SK-N-DZ (cell line): ENCODE results near the gene C1QTNF6. TPM values are rescaled to one million over a fixed set of nuclear protein-coding genes. Genes with fewer than 3 reads are reported as not detected.
"Not testable (repeated sequence)": the region's sequence is repeated elsewhere in the genome, so short reads cannot be mapped to it uniquely, and the experiment has no call there.

Source experiments
- DNase-seq: peaks from one replicate; pipeline ENCODE4 v3.0.0-alpha.2; 2015; ENCODE audit warnings: low spot score
- polyA plus RNA-seq, 2 experiments: library from polyadenylated mRNA; depleted of rRNA; stranded (reverse); fragments of >200 nt; gene quantifications; 2 replicates each; pipeline ENCODE4 v1.2.3, GENCODE V29; 2014

C1QTNF6 gene
- polyA plus RNA-seq (2014; cell fraction: cytosol; rRNA removed): 1.0 and 1.8 TPM in 2 replicates
- polyA plus RNA-seq (2014; cell fraction: nucleus; rRNA removed): 2.6 and 4.0 TPM in 2 replicates

- no peak for DNase-seq
Observed at GRCh38 chr22:37187891-37188761, at the start of gene C1QTNF6. Gene C1QTNF6, minus strand, starts transcription at chr22:37188247. Its CDS starts 34 bp downstream, at chr22:37188213.

DNA sequence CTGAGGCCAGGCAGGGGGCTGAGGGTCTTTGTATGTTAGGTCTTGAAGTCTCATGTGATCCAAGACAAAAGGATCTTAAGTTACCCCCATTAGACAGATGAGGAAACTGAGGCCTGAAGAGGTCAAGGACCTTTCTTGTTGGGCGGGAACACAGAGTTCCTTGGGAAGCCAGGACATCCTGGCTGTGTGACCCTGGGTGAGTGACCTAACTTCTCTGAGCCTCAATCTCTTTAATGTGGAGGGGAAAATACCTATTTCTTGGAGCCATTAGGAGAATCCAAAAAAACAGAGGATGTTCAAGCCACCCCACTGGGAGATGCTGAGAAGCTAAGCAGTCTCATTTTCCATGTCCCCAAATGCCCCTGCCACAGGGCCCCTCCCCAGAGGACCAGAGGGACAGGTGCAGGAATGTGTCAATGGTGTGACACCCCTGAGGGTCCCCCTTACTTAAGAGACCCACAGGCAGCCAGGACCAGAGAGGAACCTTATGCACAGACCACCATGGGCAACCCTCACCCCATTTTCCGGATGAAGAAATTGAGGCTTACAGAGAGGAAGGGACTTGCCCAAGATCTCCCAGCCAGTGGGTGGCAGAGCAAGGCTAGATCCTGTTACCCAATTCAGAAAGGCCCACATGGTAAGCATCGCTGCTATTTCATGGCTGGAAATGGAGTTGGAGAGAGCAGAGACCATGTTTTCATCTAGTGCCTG, 48.0 kb upstream of the C1QTNF6 start:
- no peak for DNase-seq

GRCh38 chr22:37234736-37235711, 47.0 kb upstream of the C1QTNF6 start:
- DNase-seq: no peak

- no peak for DNase-seq
Observed at GRCh38 chr22:37233751-37234631, 45.9 kb upstream of the C1QTNF6 start.

DNA sequence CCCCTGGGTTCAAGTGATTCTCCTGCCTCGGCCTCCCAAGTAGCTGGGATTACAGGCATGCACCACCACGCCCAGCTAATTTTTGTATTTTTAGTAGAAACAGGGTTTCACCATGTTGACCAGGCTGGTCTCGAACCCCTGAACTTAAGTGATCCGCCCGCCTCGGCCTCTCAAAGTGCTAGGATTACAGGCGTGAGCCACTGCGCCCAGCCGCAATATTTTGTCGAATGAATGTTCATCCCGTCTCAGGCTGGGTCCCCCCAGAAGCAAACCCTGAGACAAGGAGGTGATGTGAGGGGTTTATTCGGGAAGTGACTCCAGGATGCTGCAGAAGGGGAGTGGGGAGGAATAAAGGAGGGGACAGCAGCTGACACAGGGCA, 45.3 kb upstream of the C1QTNF6 start:
- DNase-seq: not testable (repeated sequence)

GRCh38 chr22:37232140-37232998, 44.3 kb upstream of the C1QTNF6 start:
- DNase-seq: no peak

GRCh38 chr22:37231406-37232139, 43.5 kb upstream of the C1QTNF6 start:
- DNase-seq: no peak

GRCh38 chr22:37230673-37231405, 42.8 kb upstream of the C1QTNF6 start:
- DNase-seq: no peak

DNA sequence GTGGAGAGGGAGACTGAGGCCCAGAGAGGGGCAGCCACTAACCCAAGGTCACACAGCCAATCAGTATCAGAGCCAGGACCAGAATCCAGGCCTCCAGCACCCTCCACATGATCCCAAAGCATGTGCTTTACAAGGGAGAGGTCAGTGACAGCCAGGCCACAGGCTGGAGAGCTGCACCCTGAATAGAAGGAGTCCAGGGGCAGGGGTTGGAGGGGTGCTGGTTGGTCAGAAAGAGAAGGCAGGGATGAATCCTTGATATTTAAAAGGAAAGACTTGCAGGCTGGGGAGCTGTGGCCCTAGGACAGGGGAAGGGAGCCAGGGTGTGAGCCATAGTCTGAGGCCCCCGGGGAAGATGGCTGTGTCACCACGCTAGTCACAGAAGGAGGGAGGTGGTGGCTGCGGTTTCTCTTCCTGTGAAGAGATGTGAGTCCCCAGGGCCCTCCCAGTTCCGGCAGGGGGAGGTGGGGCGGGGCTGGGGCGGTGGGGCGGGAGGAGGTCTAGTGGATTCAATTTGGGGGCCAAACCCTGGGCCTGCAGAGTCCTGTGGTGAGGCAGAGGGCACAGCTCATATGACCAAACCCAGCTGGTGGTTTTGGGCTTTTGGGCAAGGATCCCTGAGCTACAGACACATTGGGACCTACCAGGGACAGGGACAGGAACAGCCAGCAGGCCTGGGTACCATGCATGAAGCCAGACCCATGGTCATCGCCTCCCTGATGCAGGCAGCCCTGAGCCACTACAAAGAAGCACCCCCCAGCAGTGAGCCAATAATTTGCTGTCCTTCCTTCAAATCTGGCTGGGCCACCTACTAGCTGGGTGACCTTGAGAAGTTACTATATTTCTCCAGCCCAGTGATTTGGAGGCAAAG, 42.0 kb upstream of the C1QTNF6 start:
- DNase-seq: no peak

GRCh38 chr22:37229012-37229804, 41.2 kb upstream of the C1QTNF6 start:
- DNase-seq: no peak

GRCh38 chr22:37228106-37229011, 40.3 kb upstream of the C1QTNF6 start:
- DNase-seq: no peak

GRCh38 chr22:37226514-37226913, 38.5 kb upstream of the C1QTNF6 start:
- no peak for DNase-seq

GRCh38 chr22:37226087-37226486, 38.0 kb upstream of the C1QTNF6 start:
- DNase-seq: no peak

DNA sequence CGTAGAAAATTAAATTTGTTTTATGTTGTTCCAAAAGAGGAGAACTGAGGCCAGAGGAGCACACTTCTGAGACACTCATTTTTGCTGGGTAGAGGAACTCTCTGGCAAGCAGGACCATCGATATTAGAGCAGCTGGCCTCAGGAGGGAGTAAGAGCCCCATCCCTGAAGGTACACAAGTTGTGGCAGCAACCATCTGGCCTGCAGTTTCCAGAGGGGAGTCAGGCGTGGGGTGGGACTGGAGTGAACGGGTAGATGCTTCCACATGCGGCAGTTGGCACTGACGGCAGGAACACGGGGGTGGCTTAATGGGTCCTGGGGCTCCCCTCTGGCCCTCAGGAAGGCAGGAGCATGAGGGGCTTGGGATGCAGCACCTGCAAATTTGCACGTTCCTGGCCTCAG, 37.4 kb upstream of the C1QTNF6 start:
- no peak for DNase-seq

DNA sequence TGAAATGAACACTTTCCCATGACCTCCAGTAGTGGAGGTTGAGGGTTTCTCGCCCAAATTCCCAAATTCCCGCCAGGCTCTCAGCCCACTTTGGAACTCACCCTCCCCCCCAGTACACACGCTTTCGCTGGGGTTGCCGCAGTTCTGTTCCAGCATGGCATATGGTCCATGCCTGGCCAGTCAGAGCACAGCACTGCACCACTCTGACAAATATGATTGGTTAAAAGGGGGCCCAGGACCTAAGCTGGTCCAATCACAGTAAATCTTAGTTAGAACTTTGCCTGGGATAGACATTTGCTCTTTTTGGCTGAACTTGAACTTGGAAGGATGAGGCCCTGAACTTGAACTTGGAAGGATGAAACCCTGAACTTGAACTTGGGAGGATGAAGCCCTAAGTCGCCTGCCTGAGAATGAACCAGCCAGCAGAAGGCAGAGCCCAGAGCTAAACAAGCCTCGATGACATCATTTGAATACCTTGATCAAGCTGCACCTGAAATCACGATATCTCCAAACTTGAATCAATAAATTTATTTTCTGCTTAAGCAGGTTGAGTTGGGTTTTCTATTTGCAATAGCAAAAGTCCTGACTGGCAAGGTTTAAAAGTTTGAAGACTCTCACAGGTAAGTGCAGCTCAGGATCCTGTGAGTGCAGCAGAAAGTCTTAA, 36.8 kb upstream of the C1QTNF6 start:
- DNase-seq: no peak
